SK-N-SH treated with all-trans-retinoic acid at 6 μM for 48 hours (cell line): ENCODE data around the gene ANO8.

Experiments used
- ARNTL ChIP-seq: fragments of 450-650 bp; formaldehyde crosslinking; IDR thresholded peaks from 2 replicates; pipeline ENCODE4 v1.5.0; 2020; ENCODE audit warnings: low read depth, mild to moderate bottlenecking, moderate library complexity, borderline replicate concordance
- ISL1 ChIP-seq: fragments of 250-450 bp; sonication (Bioruptor Pico); IDR thresholded peaks from 2 replicates; pipeline ENCODE4 v2.1.2; 2022; ENCODE audit warnings: mild to moderate bottlenecking, moderate library complexity
- ZC3H10 ChIP-seq: fragments of 250-450 bp; sonication (Bioruptor Pico); IDR thresholded peaks from 2 replicates; pipeline ENCODE4 v1.5.1; 2021; ENCODE audit warnings: mild to moderate bottlenecking, moderate library complexity
- ZFP30 ChIP-seq: fragments of 450-650 bp; formaldehyde crosslinking; IDR thresholded peaks from 2 replicates; pipeline ENCODE4 v1.5.0; 2022; ENCODE audit warnings: mild to moderate bottlenecking, moderate library complexity
- ZNF8 ChIP-seq: fragments of 450-650 bp; formaldehyde crosslinking; IDR thresholded peaks from 2 replicates; pipeline ENCODE4 v1.5.0; 2020; ENCODE audit warnings: mild to moderate bottlenecking, moderate library complexity

GRCh38 chr19:17303940-17304267, 30.8 kb downstream of the ANO8 start:
- no peak for TF ChIP-seq ZC3H10 (CRISPR knock-in tag)
- no peak for TF ChIP-seq ZNF8
- no peak for TF ChIP-seq ISL1 (CRISPR knock-in tag)
- no peak for TF ChIP-seq ARNTL
- TF ChIP-seq ZFP30 (CRISPR knock-in tag), result no peak
